MM.1S (cell line): ENCODE measurements around the gene THAP7.

Source experiments
- DNase-seq: peaks from one replicate; pipeline ENCODE4 v3.0.0-alpha.2; 2015
- H2AFZ ChIP-seq: fragments of 300-600 bp; sonication (generic); 2 replicates; pipeline ENCODE4 v1.6.0; 2016; ENCODE audit warnings: antibody characterized with exemption, low read length
- H3F3A ChIP-seq: fragments of 300-600 bp; sonication (generic); 2 replicates; pipeline ENCODE4 v1.6.1; 2016; ENCODE audit warnings: mild to moderate bottlenecking, antibody characterized with exemption, low read length, moderate library complexity, mixed read lengths; ENCODE audit not compliant: insufficient read depth
- H3K27ac ChIP-seq: fragments of 300-600 bp; sonication (generic); 2 replicates; pipeline ENCODE4 v1.5.1; 2016; ENCODE audit warnings: mild to moderate bottlenecking, low read length
- H3K27me3 ChIP-seq: fragments of 300-600 bp; sonication (generic); replicated peaks from 2 replicates; pipeline ENCODE4 v1.6.0; 2016; ENCODE audit warnings: low read length; ENCODE audit not compliant: insufficient read depth
- H3K36me3 ChIP-seq: fragments of 300-600 bp; sonication (generic); replicated peaks from 2 replicates; pipeline ENCODE4 v1.6.1; 2016; ENCODE audit warnings: mild to moderate bottlenecking, low read length, mixed read lengths; ENCODE audit not compliant: insufficient read depth
- H3K4me1 ChIP-seq: fragments of 300-600 bp; sonication (generic); 2 replicates; pipeline ENCODE4 v1.6.1; 2016; ENCODE audit warnings: low read length, mixed read lengths
- H3K4me2 ChIP-seq: fragments of 300-600 bp; sonication (generic); 2 replicates; pipeline ENCODE4 v1.6.0; 2016; ENCODE audit warnings: low read depth, low read length
- H3K4me3 ChIP-seq: fragments of 300-600 bp; sonication (generic); 2 replicates; pipeline ENCODE4 v1.5.1; 2016; ENCODE audit warnings: low read length, mixed read lengths
- H3K79me2 ChIP-seq: fragments of 300-600 bp; sonication (generic); 2 replicates; pipeline ENCODE4 v1.6.1; 2016; ENCODE audit warnings: mixed run types, low read length, mixed read lengths
- H3K9ac ChIP-seq: fragments of 300-600 bp; sonication (generic); 2 replicates; pipeline ENCODE4 v1.6.1; 2016; ENCODE audit warnings: low read length, mixed read lengths
- H3K9me2 ChIP-seq: fragments of 300-600 bp; sonication (generic); replicated peaks from 2 replicates; pipeline ENCODE4 v1.6.1; 2016; ENCODE audit warnings: mild to moderate bottlenecking, low read length, mixed read lengths; ENCODE audit not compliant: insufficient read depth
- H3K9me3 ChIP-seq: fragments of 300-600 bp; sonication (generic); replicated peaks from 2 replicates; pipeline ENCODE4 v1.6.1; 2016; ENCODE audit warnings: mild to moderate bottlenecking, low read length, mixed read lengths; ENCODE audit not compliant: insufficient read depth
- H4K20me1 ChIP-seq: fragments of 300-600 bp; sonication (generic); 2 replicates; pipeline ENCODE4 v1.6.1; 2016; ENCODE audit warnings: mild to moderate bottlenecking, low read length, moderate library complexity, mixed read lengths; ENCODE audit not compliant: insufficient read depth
- CTCF ChIP-seq: fragments of 300-600 bp; sonication (generic); IDR thresholded peaks from 2 replicates; pipeline ENCODE4 v1.5.1; 2016; ENCODE audit warnings: antibody characterized with exemption, low read length, mixed read lengths
- EZH2 ChIP-seq: fragments of 300-600 bp; sonication (generic); optimal IDR thresholded peaks from 2 replicates; pipeline ENCODE3; 2017; ENCODE audit warnings: low read depth, mild to moderate bottlenecking, antibody characterized with exemption, low read length, mixed read lengths
- EZH2phosphoT487 ChIP-seq: fragments of 300-600 bp; sonication (generic); IDR thresholded peaks from 2 replicates; pipeline ENCODE4 v1.6.1; 2018; ENCODE audit warnings: antibody characterized with exemption, low read length

THAP7 gene

GRCh38 chr22:20977516-20978170 lies 24.3 kb downstream of the THAP7 start:
- Histone ChIP-seq H3K27me3 (peaks cover 45% of the 10 kb centered on the region), H3K4me3 (no peak overlapping the region), H3K9ac (no peak overlapping the region), H2AFZ (no peak overlapping the region), H3K9me2 (no peaks in the 10 kb centered on the region), H3K36me3 (no peaks in the 10 kb centered on the region), H3K4me2 (no peak overlapping the region), H4K20me1 (no peaks in the 10 kb centered on the region), H3K27ac (no peak overlapping the region), H3F3A (no peaks in the 10 kb centered on the region), H3K79me2 (peaks cover 5% of the 10 kb centered on the region; the same call in 1 of the 2 replicates), H3K4me1 (peaks cover 6% of the 10 kb centered on the region; the same call in 1 of the 2 replicates), H3K9me3 (no peaks in the 10 kb centered on the region)
- no peak for DNase-seq
- TF ChIP-seq EZH2phosphoT487 (no peak), CTCF (no peak), EZH2 (no peak)

- Histone ChIP-seq H3K4me2 (no peak overlapping the region), H3K36me3 (no peaks in the 10 kb centered on the region), H3F3A (no peaks in the 10 kb centered on the region), H3K4me1 (peaks cover 6% of the 10 kb centered on the region; the same call in 1 of the 2 replicates), H2AFZ (no peak overlapping the region), H3K4me3 (no peak overlapping the region), H3K9ac (no peak overlapping the region), H3K9me2 (no peaks in the 10 kb centered on the region), H3K27me3 (peaks cover 45% of the 10 kb centered on the region), H3K9me3 (no peaks in the 10 kb centered on the region), H3K27ac (no peak overlapping the region), H3K79me2 (no peaks in the 10 kb centered on the region), H4K20me1 (no peaks in the 10 kb centered on the region)
- no peak for DNase-seq
- TF ChIP-seq EZH2phosphoT487 (no peak), CTCF (no peak), EZH2 (no peak)
These were observed 24.9 kb downstream of the THAP7 start for GRCh38 chr22:20977019-20977418.

- Histone ChIP-seq H3K9ac (no peak overlapping the region), H4K20me1 (no peaks in the 10 kb centered on the region), H3K4me2 (no peak overlapping the region), H3K4me3 (no peak overlapping the region), H2AFZ (no peak overlapping the region), H3K27ac (no peak overlapping the region), H3K36me3 (no peaks in the 10 kb centered on the region), H3K27me3 (peaks cover 49% of the 10 kb centered on the region), H3K9me3 (no peaks in the 10 kb centered on the region), H3K79me2 (no peaks in the 10 kb centered on the region), H3K9me2 (no peaks in the 10 kb centered on the region), H3K4me1 (peaks cover 4% of the 10 kb centered on the region; the same call in 1 of the 2 replicates), H3F3A (no peaks in the 10 kb centered on the region)
- TF ChIP-seq CTCF, result no peak
- TF ChIP-seq EZH2, result no peak
- TF ChIP-seq EZH2phosphoT487, result no peak
- DNase-seq, result no peak
These were observed 25.5 kb downstream of the THAP7 start for GRCh38 chr22:20976291-20976877.
